Common myeloid progenitor, CD34-positive (primary cell): Measurements from ENCODE around the gene SOHLH2.

Experiments
- CTCF ChIA-PET: fragments of 350-600 bp; sonication (Branson Sonifier 250); formaldehyde crosslinking; loops from one replicate; lab custom pipeline; 2021; ENCODE audit warnings: antibody characterized with exemption; lab: Charles Lee
- POLR2A ChIA-PET: fragments of 350-600 bp; sonication (Branson Sonifier 250); formaldehyde crosslinking; loops from one replicate; lab custom pipeline; 2021; ENCODE audit warnings: antibody characterized with exemption; lab: Charles Lee
- DNase-seq, 3 donors: peaks; one replicate each; pipeline versions ENCODE4 v3.0.0 to v3.0.0-alpha.2; 2013
- H3K27ac ChIP-seq, 2 experiments: 1 replicate in 1 of 2; 2 replicates in 1 of 2; pipeline ENCODE4 v1.7.0; 2013; ENCODE audit warnings: inconsistent platforms in 2 of 2, low read length in 2 of 2, mild to moderate bottlenecking in 2 of 2, low read depth in 1 of 2, moderate library complexity in 1 of 2; ENCODE audit not compliant: severe bottlenecking in 2 of 2, insufficient read depth in 1 of 2, poor library complexity in 1 of 2
- H3K27me3 ChIP-seq, 5 experiments: replicated peaks in 2 of 5; 1 replicate in 3 of 5; 2 replicates in 2 of 5; pipeline versions ENCODE4 v1.6.1 to v1.7.0; 2013; ENCODE audit warnings: low read length in 4 of 5, mild to moderate bottlenecking in 2 of 5, moderate library complexity in 2 of 5, inconsistent platforms in 1 of 5; ENCODE audit not compliant: insufficient read depth in 5 of 5, control insufficient read depth in 4 of 5
- H3K36me3 ChIP-seq, 4 experiments: 1 replicate in 2 of 4; 2 replicates in 2 of 4; pipeline versions ENCODE4 v1.6.1 to v1.7.0; 2013; ENCODE audit warnings: low read length in 3 of 4, control low read depth in 1 of 4, mild to moderate bottlenecking in 1 of 4; ENCODE audit not compliant: control insufficient read depth in 4 of 4, insufficient read depth in 4 of 4
- H3K4me1 ChIP-seq, 4 experiments: 1 replicate in 3 of 4; 2 replicates in 1 of 4; pipeline versions ENCODE4 v1.6.1 to v1.7.1; 2013; ENCODE audit warnings: low read length in 3 of 4, mild to moderate bottlenecking in 3 of 4, control low read depth in 1 of 4, inconsistent platforms in 1 of 4, moderate library complexity in 1 of 4; ENCODE audit not compliant: control insufficient read depth in 4 of 4, insufficient read depth in 4 of 4; ENCODE audit errors: control extremely low read depth in 1 of 4
- H3K4me3 ChIP-seq, 7 experiments: 1 replicate in 4 of 7; 2 replicates in 3 of 7; pipeline versions ENCODE4 v1.5.1 to v1.7.0; 2013; ENCODE audit warnings: mild to moderate bottlenecking in 7 of 7, low read length in 6 of 7, moderate library complexity in 6 of 7, inconsistent platforms in 2 of 7, low read depth in 2 of 7, control low read depth in 1 of 7; ENCODE audit not compliant: insufficient read depth in 4 of 7, control insufficient read depth in 1 of 7; ENCODE audit errors: extremely low read depth in 1 of 7
- H3K9me3 ChIP-seq, 5 experiments: 1 replicate in 4 of 5; 2 replicates in 1 of 5; pipeline versions ENCODE4 v1.6.1 to v1.7.1; 2013; ENCODE audit warnings: low read length in 4 of 5, mild to moderate bottlenecking in 2 of 5, inconsistent platforms in 1 of 5, low read depth in 1 of 5, moderate library complexity in 1 of 5; ENCODE audit not compliant: control insufficient read depth in 4 of 5, insufficient read depth in 2 of 5; ENCODE audit errors: control extremely low read depth in 1 of 5
- WGBS: methylation state at CpG from one replicate; pipeline ENCODE4 v1.1.5; 2013; ENCODE audit not compliant: insufficient coverage; 5-methylcytosine and 5-hydroxymethylcytosine counted together

Gene SOHLH2

GRCh38 chr13:36134632-36135031, 79.7 kb downstream of the SOHLH2 start:
- Histone ChIP-seq H3K4me1 (peaks cover 0 to 11% (median 9%) of the 10 kb centered on the region in 4 experiments), H3K27me3 (peaks cover 4 to 43% (median 20%) of the 10 kb centered on the region in 5 experiments), H3K36me3 (no peaks in the 10 kb centered on the region), H3K9me3 (peaks cover 0 to 2% (median 0%) of the 10 kb centered on the region in 5 experiments), H3K27ac (no peak overlapping the region), H3K4me3 (no peak overlapping the region)
- WGBS: 38% methylated on average over 1 of the region's 1 CpG
- POLR2A ChIA-PET: interaction anchor here (0.6 kb wide), 1 partner anchor 94 kb away, joined by 3 read pairs; no protein-coding TSS in a partner anchor
- no peak for DNase-seq
- CTCF ChIA-PET: interaction anchor here (1.5 kb wide), 1 partner anchor 21 kb away, joined by 3 read pairs; no protein-coding TSS in a partner anchor

- 85% methylated on average over 2 of the region's 5 CpGs for WGBS
Measured at GRCh38 chr13:36133950-36134626, 80.3 kb downstream of the SOHLH2 start.

DNA sequence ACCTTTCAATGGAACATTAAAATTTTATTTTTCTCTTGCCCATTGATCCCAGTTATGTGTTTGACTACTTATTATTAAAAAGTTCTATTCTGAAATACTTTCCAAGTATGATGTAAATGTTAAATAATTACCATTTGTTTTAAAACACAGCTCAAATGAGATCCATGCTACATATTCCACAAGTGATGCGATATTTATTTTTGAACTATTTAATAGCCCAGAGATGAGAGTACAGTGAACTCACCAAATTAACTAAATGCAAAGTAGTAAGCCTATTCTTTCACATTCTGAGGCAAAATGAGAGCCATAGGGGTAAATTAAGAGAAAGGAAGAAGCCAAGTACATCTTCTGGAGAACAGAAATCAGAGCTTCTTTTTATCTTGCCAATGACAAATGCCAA, 82.0 kb downstream of the SOHLH2 start:
- Histone ChIP-seq H3K4me3 (no peak overlapping the region), H3K36me3 (no peaks in the 10 kb centered on the region), H3K9me3 (no peaks in the 10 kb centered on the region), H3K4me1 (peaks cover 0 to 11% (median 9%) of the 10 kb centered on the region in 4 experiments), H3K27ac (no peak overlapping the region), H3K27me3 (peaks cover 8 to 64% (median 31%) of the 10 kb centered on the region in 5 experiments)
- POLR2A ChIA-PET: no interaction called here
- no CpG with 5 or more reads among the region's 1 CpG for WGBS
- no peak for DNase-seq
- CTCF ChIA-PET: no interaction called here

More at GRCh38 chr13:36133950-36134626, 80.3 kb downstream of the SOHLH2 start:
- H3K4me1 ChIP-seq: peaks cover 0 to 11% (median 9%) of the 10 kb centered on the region in 4 experiments
- no peak overlapping the region for H3K27ac ChIP-seq
- POLR2A ChIA-PET: interaction anchor here (0.6 kb wide), 1 partner anchor 95 kb away, joined by 3 read pairs; no protein-coding TSS in a partner anchor
- peaks cover 0 to 2% (median 0%) of the 10 kb centered on the region in 5 experiments for H3K9me3 ChIP-seq
- peaks cover 8 to 48% (median 24%) of the 10 kb centered on the region in 5 experiments for H3K27me3 ChIP-seq
- no peak overlapping the region for H3K4me3 ChIP-seq
- no peaks in the 10 kb centered on the region for H3K36me3 ChIP-seq
- CTCF ChIA-PET: interaction anchor here (1.5 kb wide), 1 partner anchor 22 kb away, joined by 3 read pairs; no protein-coding TSS in a partner anchor
- DNase-seq: no peak

DNA sequence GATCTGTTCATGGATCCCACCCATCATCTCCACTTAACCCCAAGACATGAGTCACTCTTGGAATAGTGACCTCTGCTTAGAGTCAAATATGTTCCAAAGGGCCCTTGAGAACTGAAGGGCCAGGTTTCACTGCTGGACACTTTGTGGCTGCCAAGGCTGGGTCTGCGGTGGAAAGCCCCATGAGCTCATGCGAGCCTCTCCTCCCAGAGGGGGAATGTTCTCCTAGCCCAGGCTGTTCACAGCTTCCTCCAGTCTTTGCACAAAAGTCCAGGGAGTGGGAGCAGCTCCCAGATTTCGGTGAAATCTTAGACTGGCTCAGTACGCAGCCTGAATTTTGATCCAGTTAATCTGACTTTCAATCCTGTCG, 82.4 kb downstream of the SOHLH2 start:
- POLR2A ChIA-PET: no interaction called here
- DNase-seq: no peak
- H3K4me3 ChIP-seq: no peak overlapping the region
- H3K27me3 ChIP-seq: peaks cover 8 to 68% (median 31%) of the 10 kb centered on the region in 5 experiments
- CTCF ChIA-PET: no interaction called here
- no peaks in the 10 kb centered on the region for H3K36me3 ChIP-seq
- 94% methylated on average over 4 of the region's 5 CpGs for WGBS
- no peaks in the 10 kb centered on the region for H3K9me3 ChIP-seq
- H3K4me1 ChIP-seq: peaks cover 0 to 11% (median 9%) of the 10 kb centered on the region in 4 experiments
- no peak overlapping the region for H3K27ac ChIP-seq

DNA sequence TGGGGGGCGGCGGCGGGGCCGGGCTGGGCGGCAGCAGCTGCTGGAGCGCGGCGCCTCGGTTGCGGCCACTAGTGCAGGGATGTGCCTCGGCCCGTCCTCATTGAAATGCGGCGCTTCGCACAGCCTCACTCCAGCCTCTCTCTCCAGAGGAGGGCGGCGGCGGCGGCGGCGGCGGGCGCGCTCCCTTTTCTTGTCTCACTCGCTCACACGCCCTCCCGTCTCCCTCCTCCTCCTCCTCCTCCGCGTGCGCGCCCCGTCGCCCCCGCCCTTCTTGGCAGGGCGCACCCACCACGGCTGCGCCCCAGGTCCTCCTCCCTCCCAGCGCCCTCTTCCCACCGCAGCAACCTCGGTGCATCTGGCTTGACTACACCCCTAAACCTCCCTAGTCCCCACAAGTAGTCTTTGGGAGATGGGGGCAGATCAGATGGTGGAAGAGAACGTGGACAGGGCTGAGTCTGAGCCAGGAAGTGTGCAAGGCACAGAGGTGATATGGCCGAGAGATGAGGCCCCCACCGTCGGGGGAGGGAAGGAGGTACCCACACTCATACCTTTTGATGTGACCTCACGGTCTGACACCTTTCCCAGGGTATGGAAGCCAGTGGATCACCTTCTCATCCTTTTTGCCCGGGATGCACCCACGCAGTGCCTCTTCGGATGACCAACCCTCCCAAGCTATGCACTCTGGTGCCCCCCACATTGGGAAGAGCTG, 83.0 kb downstream of the SOHLH2 start, which contains the start of gene DCLK1:
DCLK1 (minus strand) TSS at position 161 of the 709 bp plus-strand sequence.
- Histone ChIP-seq H3K4me1 (peaks cover 0 to 11% (median 9%) of the 10 kb centered on the region in 4 experiments), H3K36me3 (no peaks in the 10 kb centered on the region), H3K27me3 (peaks cover 8 to 72% (median 31%) of the 10 kb centered on the region in 5 experiments), H3K4me3 (peak within 1 kb of the TSS in 6 of 7 experiments; percentile 11 to 64 (median 41)), H3K9me3 (no peaks in the 10 kb centered on the region), H3K27ac (no peak within 1 kb of the TSS)
- 8% methylated on average over 40 of the region's 48 CpGs for WGBS
- ChIA-PET CTCF (no interaction called here), POLR2A (no interaction called here)
- DNase-seq: peak in 2 of 3 donors; percentile 15 to 33

GRCh38 chr13:36130552-36131221, 83.7 kb downstream of the SOHLH2 start:
- DNase-seq: peak in 2 of 3 donors; percentile 9 to 10
- POLR2A ChIA-PET: no interaction called here

More at GRCh38 chr13:36130552-36131221, 83.7 kb downstream of the SOHLH2 start:
- peaks cover 0 to 11% (median 9%) of the 10 kb centered on the region in 4 experiments for H3K4me1 ChIP-seq
- H3K27me3 ChIP-seq: peaks cover 8 to 78% (median 31%) of the 10 kb centered on the region in 5 experiments
- H3K27ac ChIP-seq: no peak overlapping the region
- under 1% methylated on average over 41 of the region's 61 CpGs for WGBS
- H3K9me3 ChIP-seq: no peaks in the 10 kb centered on the region
- CTCF ChIA-PET: interaction anchor here (0.6 kb wide), 1 partner anchor 1230 kb away, joined by 5 read pairs; no protein-coding TSS in a partner anchor
- H3K36me3 ChIP-seq: no peaks in the 10 kb centered on the region
- H3K4me3 ChIP-seq: peak overlapping the region in 5 of 7 experiments; percentile 11 to 60 (median 34)
